Esophagus squamous epithelium (tissue), 5 donors: ENCODE measurements around the gene DCAKD. TPM values are rescaled to one million over a fixed set of nuclear protein-coding genes. Genes with fewer than 3 reads are reported as not detected.

Source experiments
- DNase-seq: peaks from one replicate; lab custom pipeline; 2025; lab: John Stamatoyannopoulos, UW
- H3K27ac ChIP-seq, 4 donors: fragments of 200-600 bp; sonication (generic); one replicate each; pipeline ENCODE4 v1.5.1; 2016 to 2019; ENCODE audit warnings: mild to moderate bottlenecking in 1 of 4
- H3K27me3 ChIP-seq, 4 donors: fragments of 200-600 bp; sonication (generic); 1 replicate in 3 of 4; 2 replicates in 1 of 4; pipeline versions ENCODE4 v1.5.1 to v1.6.0; 2017 to 2021; ENCODE audit warnings: antibody characterized with exemption in 1 of 4
- H3K36me3 ChIP-seq, 3 donors: fragments of 200-600 bp; sonication (generic); one replicate each; pipeline ENCODE4 v1.5.1; 2016 to 2019
- H3K4me1 ChIP-seq, 3 donors: fragments of 200-600 bp; sonication (generic); one replicate each; pipeline ENCODE4 v1.5.1; 2017 to 2019
- H3K4me3 ChIP-seq, 4 donors: fragments of 200-600 bp; sonication (generic); 1 replicate in 3 of 4; 2 replicates in 1 of 4; pipeline ENCODE4 v1.5.1; 2016 to 2019; ENCODE audit warnings: mild to moderate bottlenecking in 2 of 4, moderate library complexity in 1 of 4
- H3K9me3 ChIP-seq, 3 donors: fragments of 200-600 bp; sonication (generic); one replicate each; pipeline ENCODE4 v1.5.1; 2016 to 2019
- CTCF ChIP-seq, 6 experiments: fragments of 450-650 bp in 4 of 6; fragments of 200-600 bp in 2 of 6; sonication (generic) in 2 of 6; IDR thresholded peaks; one replicate each; pipeline ENCODE4 v1.5.1; 2016 to 2019; ENCODE audit warnings: antibody characterized with exemption in 6 of 6, mild to moderate bottlenecking in 4 of 6, moderate library complexity in 4 of 6
- POLR2A ChIP-seq, 4 donors: fragments of 450-650 bp; IDR thresholded peaks; one replicate each; pipeline ENCODE4 v1.6.1; 2017; ENCODE audit warnings: antibody characterized with exemption in 4 of 4, mild to moderate bottlenecking in 4 of 4, moderate library complexity in 3 of 4
- WGBS, 2 donors: methylation state at CpG; one replicate each; pipeline ENCODE4 v1.1.5; 2018; 5-methylcytosine and 5-hydroxymethylcytosine counted together
- intact Hi-C: fragments of 100-400 bp; cut with DNase I; formaldehyde crosslinking; loops from one replicate; pipeline ENCODE4 v1.15.0; 2022
- total RNA-seq, 4 donors: library from RNA; depleted of rRNA; stranded (reverse); fragments of >200 nt; gene quantifications; one replicate each; pipeline ENCODE4 v1.1.0, GENCODE V29; 2016
- donor health status: DM: yes; HTN: yes; CAD: no.

The DCAKD gene
- total RNA-seq, 4 donors from 2014 or later, result 23.8 to 44.1 (median 34.7) TPM

GRCh38 chr17:45018848-45019711 is 32.4 kb downstream of the DCAKD start:
- H3K4me1 ChIP-seq, result peaks cover 32 to 65% (median 36%) of the 10 kb centered on the region in 3 donors
- 3 to 9% methylated on average over 16 to 24 of the region's 82 CpGs for WGBS, 2 donors
- intact Hi-C loops, result loop anchor here (5.0 kb wide), 1 partner anchor 87 kb away; no protein-coding TSS in a partner anchor
- no peak for DNase-seq
- H3K4me3 ChIP-seq, result peak overlapping the region; percentile 33 to 68 (median 56)
- peak overlapping the region in 3 of 4 donors; percentile 48 to 90 (median 68) for H3K27ac ChIP-seq
- H3K9me3 ChIP-seq, result no peaks in the 10 kb centered on the region
- H3K36me3 ChIP-seq, result peaks cover 0 to 9% (median 0%) of the 10 kb centered on the region in 3 donors
- no peak for TF ChIP-seq POLR2A (IDR thresholded peaks at IDR 0.05)
- peak in 4 of 6 experiments; percentile 12 to 63 (median 56) for TF ChIP-seq CTCF (IDR thresholded peaks at IDR 0.05)
- peaks cover 0 to 12% (median 0%) of the 10 kb centered on the region in 4 donors for H3K27me3 ChIP-seq

GRCh38 chr17:45018514-45018847 is 33.0 kb downstream of the DCAKD start:
- peak overlapping the region in 3 of 4 donors; percentile 48 to 90 (median 68) for H3K27ac ChIP-seq
- intact Hi-C loops, result loop anchor here (5.0 kb wide), 1 partner anchor 86 kb away; no protein-coding TSS in a partner anchor

GRCh38 chr17:45016823-45017222 is 34.6 kb downstream of the DCAKD start:
- no peaks in the 10 kb centered on the region for H3K36me3 ChIP-seq
- no peak overlapping the region for H3K27ac ChIP-seq
- TF ChIP-seq POLR2A (IDR thresholded peaks at IDR 0.05) (no peak), CTCF (IDR thresholded peaks at IDR 0.05) (peak in 2 of 6 experiments; percentile 9 to 27)
- 49 to 52% methylated on average over 5 of the region's 5 CpGs for WGBS, 2 donors
- peaks cover 0 to 12% (median 0%) of the 10 kb centered on the region in 4 donors for H3K27me3 ChIP-seq
- DNase-seq, result no peak
- no peak overlapping the region for H3K4me3 ChIP-seq
- H3K9me3 ChIP-seq, result no peaks in the 10 kb centered on the region
- intact Hi-C loops, result loop anchor here (5.0 kb wide), 1 partner anchor 85 kb away; no protein-coding TSS in a partner anchor
- H3K4me1 ChIP-seq, result peaks cover 21 to 62% (median 32%) of the 10 kb centered on the region in 3 donors

More at GRCh38 chr17:45018514-45018847, 33.0 kb downstream of the DCAKD start:
- Histone ChIP-seq H3K27me3 (peaks cover 0 to 12% (median 0%) of the 10 kb centered on the region in 4 donors), H3K4me1 (peaks cover 32 to 68% (median 36%) of the 10 kb centered on the region in 3 donors), H3K9me3 (no peaks in the 10 kb centered on the region), H3K4me3 (peak overlapping the region in 3 of 4 donors; percentile 48 to 68 (median 63)), H3K36me3 (peaks cover 0 to 3% (median 0%) of the 10 kb centered on the region in 3 donors)
- TF ChIP-seq CTCF (IDR thresholded peaks at IDR 0.05), result no peak
- no peak for TF ChIP-seq POLR2A (IDR thresholded peaks at IDR 0.05)
- WGBS, 2 donors, result 33 to 53% methylated on average over 2 to 3 of the region's 4 CpGs
- no peak for DNase-seq

- TF ChIP-seq POLR2A (IDR thresholded peaks at IDR 0.05) (no peak), CTCF (IDR thresholded peaks at IDR 0.05) (no peak)
- no peak overlapping the region for H3K4me3 ChIP-seq
- H3K27me3 ChIP-seq, result peaks cover 0 to 12% (median 0%) of the 10 kb centered on the region in 4 donors
- H3K27ac ChIP-seq, result no peak overlapping the region
- intact Hi-C loops, result loop anchor here (5.0 kb wide), 1 partner anchor 84 kb away; no protein-coding TSS in a partner anchor
- peaks cover 15 to 57% (median 26%) of the 10 kb centered on the region in 3 donors for H3K4me1 ChIP-seq
- no peaks in the 10 kb centered on the region for H3K36me3 ChIP-seq
- no peaks in the 10 kb centered on the region for H3K9me3 ChIP-seq
- DNase-seq, result no peak
- WGBS, 2 donors, result 39 to 48% methylated on average over 7 of the region's 7 CpGs
Measured at GRCh38 chr17:45016237-45016636, 35.2 kb downstream of the DCAKD start.
